GM21737 (cell line): ENCODE results near the gene CASP1.
A peak's percentile ranks its signal among the peaks of the same experiment; 100 is the strongest.
"Not testable (repeated sequence)": the region's sequence is repeated elsewhere in the genome, so short reads cannot be mapped to it uniquely, and the experiment has no call there.

Source experiments
- ATAC-seq: cut with Tn5 transposase; IDR thresholded peaks from one replicate; pipeline ENCODE4 v1.9.1; 2021; ENCODE audit warnings: mild to moderate bottlenecking, moderate library complexity; ENCODE audit not compliant: unreplicated experiment

Gene CASP1

DNA sequence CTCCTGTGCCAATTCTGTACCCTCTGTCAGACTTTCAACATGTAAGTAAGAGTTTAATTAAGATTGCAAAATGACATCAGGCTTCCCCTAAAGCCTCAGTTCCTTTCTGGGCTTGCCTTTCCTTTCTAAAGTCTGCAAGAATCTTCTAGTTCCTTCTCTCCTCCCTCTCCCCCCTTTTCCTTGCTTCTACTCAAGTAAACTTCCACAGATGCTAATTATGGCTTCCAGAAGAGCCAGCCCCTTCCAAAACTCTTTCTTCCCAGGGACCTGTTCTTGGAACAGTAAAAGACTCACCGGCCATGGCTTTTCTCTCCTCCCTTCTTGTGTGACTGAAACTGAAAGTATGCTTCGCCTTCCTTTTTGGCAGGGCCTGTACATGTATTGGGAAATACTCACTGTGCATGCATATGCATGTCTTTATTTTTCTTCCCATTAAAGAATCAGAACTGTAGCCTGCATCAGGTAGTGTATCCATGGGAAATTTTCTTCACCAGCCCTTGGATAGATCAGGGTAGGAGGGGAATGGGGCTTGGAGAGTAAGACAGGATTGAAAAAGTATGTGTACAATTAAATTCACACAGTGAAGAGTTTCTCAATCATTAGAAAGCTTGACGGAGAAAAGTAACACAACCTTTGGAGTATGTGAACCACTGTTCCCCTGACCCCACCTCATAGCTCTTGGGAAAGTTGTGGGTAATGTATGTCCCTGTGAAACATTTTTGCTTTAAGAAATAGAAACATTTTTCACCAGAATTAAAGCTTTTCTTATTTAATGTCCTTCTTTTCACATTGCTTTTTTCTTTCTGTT lies at the start of gene CASP1:
CASP1 (minus strand) TSS at position 332 of the 808 bp plus-strand sequence; CDS start at position 301, 31 bp downstream.
- ATAC-seq, result peak; percentile 95

- no peak for ATAC-seq
Measured at GRCh38 chr11:105081412-105082150, 46.6 kb upstream of the CASP1 start.

GRCh38 chr11:105080171-105080906 lies 45.4 kb upstream of the CASP1 start:
- not testable (repeated sequence) for ATAC-seq

DNA sequence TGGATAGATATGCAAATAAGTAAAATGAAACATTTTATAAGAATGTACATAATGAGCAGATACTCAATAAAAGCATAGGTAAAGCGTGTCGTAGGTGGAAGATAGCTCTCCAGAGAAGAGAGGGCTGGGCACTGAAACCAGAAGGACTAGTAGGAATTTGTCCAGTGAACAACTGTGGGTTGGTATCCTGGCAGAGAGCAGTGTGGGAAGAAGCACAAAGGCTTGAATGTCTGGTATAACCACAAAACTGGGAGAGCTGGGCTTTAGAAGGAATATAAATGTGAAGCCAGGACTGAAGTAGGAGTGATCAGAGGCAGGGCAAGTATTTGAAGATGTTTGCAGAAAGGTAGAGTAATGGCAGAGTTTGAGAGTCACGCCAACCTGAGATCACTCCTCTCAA lies 43.3 kb upstream of the CASP1 start:
- ATAC-seq, result no peak

DNA sequence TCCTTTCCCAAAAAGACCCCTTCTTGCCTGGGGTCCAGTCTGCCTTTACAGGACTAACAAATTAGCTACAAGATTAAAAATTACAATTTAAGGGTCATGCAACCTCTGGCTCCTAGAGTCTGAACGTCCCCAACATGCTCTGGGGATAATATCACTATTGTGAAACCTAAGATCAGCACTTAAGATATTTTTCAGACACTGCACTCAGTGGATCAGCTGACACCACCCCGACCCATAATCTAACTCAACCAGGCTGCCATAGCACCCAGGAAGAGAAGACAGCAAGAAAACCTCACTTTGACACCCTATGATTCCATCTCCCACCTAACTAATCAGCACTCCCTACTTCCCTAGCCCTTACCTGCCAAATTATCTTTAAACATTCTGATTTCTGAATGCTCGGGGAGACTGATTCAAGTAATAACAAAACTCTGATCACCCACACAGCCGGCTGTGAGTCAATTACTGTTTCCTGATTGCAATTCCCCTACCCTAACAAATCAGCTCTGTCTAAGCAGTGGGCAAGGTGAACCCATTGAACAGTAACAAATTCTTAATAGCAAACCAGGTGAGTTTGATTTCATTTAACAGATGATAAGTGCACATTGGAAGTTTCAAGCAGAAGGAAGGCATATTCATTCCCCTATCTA lies 42.3 kb upstream of the CASP1 start:
- ATAC-seq, result not testable (repeated sequence)

DNA sequence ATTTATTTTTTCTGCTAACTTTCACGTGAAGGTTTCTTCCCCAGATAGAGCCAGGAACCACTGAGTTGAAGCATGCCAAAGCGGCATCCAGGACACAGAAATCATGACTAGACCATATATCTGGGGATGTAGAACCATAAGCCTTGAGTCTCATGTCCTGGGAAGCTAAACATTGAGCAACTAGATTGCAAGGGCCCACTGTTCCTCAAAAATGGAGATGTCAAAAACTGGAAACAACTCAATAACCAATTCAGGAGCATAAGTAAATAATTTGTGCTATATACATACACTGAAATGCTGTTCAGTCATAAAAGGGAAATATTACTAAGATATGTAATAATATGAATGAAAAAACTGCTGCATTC lies 39.2 kb upstream of the CASP1 start:
- no peak for ATAC-seq

- no peak for ATAC-seq
Measured at GRCh38 chr11:105073456-105074165, 38.7 kb upstream of the CASP1 start.

DNA sequence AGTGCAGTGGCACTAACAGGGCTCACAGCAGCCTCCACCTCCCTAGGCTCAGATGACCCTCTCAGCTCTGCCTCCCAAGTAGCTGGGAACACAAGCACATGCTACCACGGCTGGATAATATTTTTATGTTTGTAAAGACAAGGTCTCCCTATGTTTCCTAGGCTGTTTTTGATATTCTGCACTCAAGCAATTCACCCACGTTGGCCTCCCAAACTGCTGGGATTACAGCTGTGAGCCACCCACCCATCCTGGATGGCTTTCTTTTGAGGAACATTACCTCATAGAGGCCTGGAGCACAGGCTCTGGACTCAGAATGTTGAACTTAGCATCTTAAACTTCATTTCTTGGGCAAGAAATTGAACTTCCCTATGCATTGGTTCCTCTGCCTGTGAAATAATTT lies 37.1 kb upstream of the CASP1 start:
- not testable (repeated sequence) for ATAC-seq

GRCh38 chr11:105071089-105071732 lies 36.3 kb upstream of the CASP1 start:
- no peak for ATAC-seq

DNA sequence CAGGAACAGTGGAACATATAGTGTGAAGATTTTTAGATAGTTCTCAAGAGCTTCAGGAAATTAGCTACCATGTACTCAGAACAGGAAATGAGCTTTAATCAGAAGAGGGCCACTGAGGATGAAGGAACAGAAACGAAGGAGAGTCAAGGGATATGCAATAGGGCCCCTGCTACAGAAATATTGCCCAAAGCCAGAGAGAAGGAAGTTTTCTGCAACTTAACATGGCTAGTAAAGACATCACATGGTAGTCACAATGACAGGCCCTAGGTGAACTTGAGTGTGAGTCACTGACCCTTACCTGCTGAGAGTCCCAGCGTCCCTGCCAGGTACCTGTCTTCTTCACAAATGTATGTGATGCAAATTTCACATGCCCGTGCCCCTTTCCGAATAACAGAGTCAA lies 35.4 kb upstream of the CASP1 start:
- ATAC-seq, result no peak

DNA sequence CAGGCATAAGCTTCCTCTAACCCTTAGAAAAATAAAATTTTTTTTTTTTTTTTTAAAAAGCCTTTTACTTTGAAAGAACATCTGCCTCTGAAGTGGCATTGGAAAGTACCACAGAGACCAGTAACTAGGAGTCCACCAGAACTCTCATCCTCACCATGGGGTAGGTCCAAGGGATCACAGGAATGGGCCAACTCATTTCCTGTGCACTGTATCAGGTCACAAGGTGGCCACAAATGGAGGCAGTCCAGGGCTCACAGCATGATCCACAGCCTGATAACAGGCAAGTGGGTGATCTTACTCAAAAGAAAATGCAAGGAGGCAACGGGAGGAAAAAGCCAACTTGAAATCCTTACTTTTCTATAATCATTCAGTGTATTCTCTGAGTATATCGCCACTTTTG lies 34.8 kb upstream of the CASP1 start:
- ATAC-seq, result not testable (repeated sequence)

GRCh38 chr11:105063245-105063941 lies 28.4 kb upstream of the CASP1 start:
- ATAC-seq, result not testable (repeated sequence)

- ATAC-seq, result no peak
Measured at GRCh38 chr11:105057432-105057831, 22.5 kb upstream of the CASP1 start.

- no peak for ATAC-seq
Measured at GRCh38 chr11:105056446-105056845, 21.5 kb upstream of the CASP1 start.

DNA sequence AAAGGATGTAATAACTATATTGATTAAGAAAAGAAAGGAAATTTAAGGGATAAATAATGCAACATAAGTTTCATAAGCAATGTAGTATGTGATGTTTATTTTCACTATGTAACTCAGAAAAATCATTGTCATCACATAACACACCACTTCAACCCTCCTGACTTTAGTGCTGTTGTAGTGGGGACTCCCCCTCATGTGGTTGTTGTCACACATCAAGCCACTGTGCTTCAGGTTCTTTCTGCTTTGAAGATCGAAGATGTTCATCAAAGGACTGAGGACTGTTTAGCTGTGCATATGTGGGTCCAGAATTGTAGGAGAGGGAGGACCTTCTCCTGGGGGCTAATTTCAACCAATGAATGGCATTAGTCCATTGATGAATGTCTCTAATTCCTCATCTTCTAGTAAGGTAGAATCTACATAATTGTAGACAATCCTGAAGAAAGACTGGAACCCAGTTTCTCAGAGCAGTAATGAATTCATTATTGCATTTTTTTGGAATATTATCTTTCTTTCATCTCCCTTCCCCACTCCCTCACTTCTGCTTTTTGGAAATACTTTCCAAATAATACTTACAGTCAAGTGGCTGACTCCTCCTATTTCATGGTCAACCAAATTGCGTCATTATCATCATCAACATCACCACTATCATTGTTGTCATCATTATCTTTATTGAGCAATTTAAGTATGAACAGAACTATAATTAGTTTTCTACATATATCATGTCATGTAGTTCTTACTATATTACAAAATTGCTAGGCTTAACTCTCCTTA lies 20.0 kb upstream of the CASP1 start:
- ATAC-seq, result no peak

DNA sequence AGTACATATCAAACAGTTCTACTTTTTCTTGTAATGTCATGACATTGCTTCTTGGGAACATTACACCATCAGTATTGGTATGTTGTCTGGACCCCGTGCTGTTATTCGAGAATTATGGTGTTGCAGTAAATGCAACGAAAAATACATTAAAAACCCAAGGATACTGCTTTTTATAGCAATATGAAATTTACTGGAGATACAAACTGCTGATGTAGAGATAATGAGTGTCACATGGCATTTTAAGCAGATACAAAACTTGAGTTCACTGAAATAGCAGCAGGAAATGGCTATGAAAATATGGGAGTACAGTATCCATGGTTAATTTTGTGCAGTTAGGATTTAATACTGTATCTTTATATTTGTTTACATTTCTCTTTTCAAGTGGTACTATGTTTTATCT lies 17.5 kb upstream of the CASP1 start:
- no peak for ATAC-seq

- no peak for ATAC-seq
Measured at GRCh38 chr11:105051559-105051958, 16.6 kb upstream of the CASP1 start.

DNA sequence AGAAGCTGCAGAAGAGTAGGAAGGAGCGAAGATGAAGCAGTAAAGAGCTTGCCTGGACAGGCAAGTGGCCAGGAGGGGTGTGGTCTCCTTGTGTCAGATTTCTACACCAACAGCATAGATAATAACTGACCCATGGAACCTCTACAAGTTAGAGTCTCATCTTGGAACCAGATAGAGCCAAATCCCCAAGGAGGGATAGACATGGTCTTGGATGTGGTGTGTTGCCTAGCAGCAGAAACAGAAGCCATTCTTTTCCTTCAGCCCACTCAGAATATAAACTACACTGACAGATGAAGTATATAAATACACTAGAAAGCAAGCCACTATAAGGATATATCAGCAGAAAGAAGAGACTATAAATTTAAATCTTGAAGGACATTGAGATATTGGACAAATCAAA lies 14.5 kb upstream of the CASP1 start:
- no peak for ATAC-seq
